MM.1S (cell line): Measurements from ENCODE around the gene PIK3R1.

ENCODE experiments used
- EZH2 ChIP-seq: fragments of 300-600 bp; sonication (generic); optimal IDR thresholded peaks from 2 replicates; pipeline ENCODE3; 2017; ENCODE audit warnings: low read depth, mild to moderate bottlenecking, antibody characterized with exemption, low read length, mixed read lengths
- EZH2phosphoT487 ChIP-seq: fragments of 300-600 bp; sonication (generic); IDR thresholded peaks from 2 replicates; pipeline ENCODE4 v1.6.1; 2018; ENCODE audit warnings: antibody characterized with exemption, low read length
- TF ChIP-seq, protein P1 (sequence below): fragments of 300-600 bp; sonication (generic); IDR thresholded peaks from 2 replicates; pipeline ENCODE4 v1.5.1; 2016; ENCODE audit warnings: antibody characterized with exemption, low read length, mixed read lengths

DNA sequence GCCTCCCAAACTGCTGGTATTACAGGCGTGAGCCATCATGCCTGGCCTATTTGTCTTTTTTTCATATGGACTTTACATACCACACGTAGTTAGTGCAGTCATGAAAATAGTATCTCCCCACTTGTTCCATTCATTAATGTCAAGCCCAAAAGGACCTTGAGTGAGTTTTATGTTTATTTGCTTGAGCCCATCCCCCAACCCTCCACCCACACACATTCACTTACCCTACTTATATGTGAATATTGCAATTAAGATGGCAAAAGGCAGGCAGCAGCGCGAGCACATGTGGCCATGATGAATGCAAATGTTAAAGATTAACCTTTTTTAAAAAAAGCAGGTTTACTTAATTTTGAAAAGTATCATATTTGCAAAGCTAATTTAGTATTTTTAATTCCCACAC is 24.9 kb upstream of the PIK3R1 start:
- no peak for TF ChIP-seq EZH2
- TF ChIP-seq, protein P1, sequence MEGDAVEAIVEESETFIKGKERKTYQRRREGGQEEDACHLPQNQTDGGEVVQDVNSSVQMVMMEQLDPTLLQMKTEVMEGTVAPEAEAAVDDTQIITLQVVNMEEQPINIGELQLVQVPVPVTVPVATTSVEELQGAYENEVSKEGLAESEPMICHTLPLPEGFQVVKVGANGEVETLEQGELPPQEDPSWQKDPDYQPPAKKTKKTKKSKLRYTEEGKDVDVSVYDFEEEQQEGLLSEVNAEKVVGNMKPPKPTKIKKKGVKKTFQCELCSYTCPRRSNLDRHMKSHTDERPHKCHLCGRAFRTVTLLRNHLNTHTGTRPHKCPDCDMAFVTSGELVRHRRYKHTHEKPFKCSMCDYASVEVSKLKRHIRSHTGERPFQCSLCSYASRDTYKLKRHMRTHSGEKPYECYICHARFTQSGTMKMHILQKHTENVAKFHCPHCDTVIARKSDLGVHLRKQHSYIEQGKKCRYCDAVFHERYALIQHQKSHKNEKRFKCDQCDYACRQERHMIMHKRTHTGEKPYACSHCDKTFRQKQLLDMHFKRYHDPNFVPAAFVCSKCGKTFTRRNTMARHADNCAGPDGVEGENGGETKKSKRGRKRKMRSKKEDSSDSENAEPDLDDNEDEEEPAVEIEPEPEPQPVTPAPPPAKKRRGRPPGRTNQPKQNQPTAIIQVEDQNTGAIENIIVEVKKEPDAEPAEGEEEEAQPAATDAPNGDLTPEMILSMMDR, result no peak
- TF ChIP-seq EZH2phosphoT487, result no peak
